ENCODE data around the gene NTN1. TPM values are rescaled to one million over a fixed set of nuclear protein-coding genes. Genes with fewer than 3 reads are reported as not detected.

NTN1 gene
- total RNA-seq, 1 experiment from 2014 or later, result 14.5 TPM

- intact Hi-C loops (cut with micrococcal nuclease; ENCODE audit: unreplicated experiment), result no loop called here
- no peaks in the 10 kb centered on the region for H3K9me3 ChIP-seq (ENCODE audit: control insufficient read depth, insufficient read depth, low read depth, low read length)
- ChIA-PET POLR2A (no interaction called here), CTCF (no interaction called here)
- H3K36me3 ChIP-seq (ENCODE audit: control insufficient read depth, insufficient read depth, low read length), result no peaks in the 10 kb centered on the region
- H3K27me3 ChIP-seq (ENCODE audit: control insufficient read depth, insufficient read depth, low read length), result peaks cover 5% of the 10 kb centered on the region
- TF ChIP-seq CTCF (IDR thresholded peaks at IDR 0.05), result no peak
- no peak for TF ChIP-seq POLR2AphosphoS5 (IDR thresholded peaks at IDR 0.05; ENCODE audit: low read depth, low read length)
- no peak for TF ChIP-seq SIN3A (IDR thresholded peaks at IDR 0.05; ENCODE audit: borderline replicate concordance, insufficient read depth, low read depth, low read length)
- TF ChIP-seq TCF7L2 (IDR thresholded peaks at IDR 0.05; ENCODE audit: low read depth, low read length), result no peak
- TF ChIP-seq, protein P1, sequence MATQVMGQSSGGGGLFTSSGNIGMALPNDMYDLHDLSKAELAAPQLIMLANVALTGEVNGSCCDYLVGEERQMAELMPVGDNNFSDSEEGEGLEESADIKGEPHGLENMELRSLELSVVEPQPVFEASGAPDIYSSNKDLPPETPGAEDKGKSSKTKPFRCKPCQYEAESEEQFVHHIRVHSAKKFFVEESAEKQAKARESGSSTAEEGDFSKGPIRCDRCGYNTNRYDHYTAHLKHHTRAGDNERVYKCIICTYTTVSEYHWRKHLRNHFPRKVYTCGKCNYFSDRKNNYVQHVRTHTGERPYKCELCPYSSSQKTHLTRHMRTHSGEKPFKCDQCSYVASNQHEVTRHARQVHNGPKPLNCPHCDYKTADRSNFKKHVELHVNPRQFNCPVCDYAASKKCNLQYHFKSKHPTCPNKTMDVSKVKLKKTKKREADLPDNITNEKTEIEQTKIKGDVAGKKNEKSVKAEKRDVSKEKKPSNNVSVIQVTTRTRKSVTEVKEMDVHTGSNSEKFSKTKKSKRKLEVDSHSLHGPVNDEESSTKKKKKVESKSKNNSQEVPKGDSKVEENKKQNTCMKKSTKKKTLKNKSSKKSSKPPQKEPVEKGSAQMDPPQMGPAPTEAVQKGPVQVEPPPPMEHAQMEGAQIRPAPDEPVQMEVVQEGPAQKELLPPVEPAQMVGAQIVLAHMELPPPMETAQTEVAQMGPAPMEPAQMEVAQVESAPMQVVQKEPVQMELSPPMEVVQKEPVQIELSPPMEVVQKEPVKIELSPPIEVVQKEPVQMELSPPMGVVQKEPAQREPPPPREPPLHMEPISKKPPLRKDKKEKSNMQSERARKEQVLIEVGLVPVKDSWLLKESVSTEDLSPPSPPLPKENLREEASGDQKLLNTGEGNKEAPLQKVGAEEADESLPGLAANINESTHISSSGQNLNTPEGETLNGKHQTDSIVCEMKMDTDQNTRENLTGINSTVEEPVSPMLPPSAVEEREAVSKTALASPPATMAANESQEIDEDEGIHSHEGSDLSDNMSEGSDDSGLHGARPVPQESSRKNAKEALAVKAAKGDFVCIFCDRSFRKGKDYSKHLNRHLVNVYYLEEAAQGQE (IDR thresholded peaks at IDR 0.05; ENCODE audit: insufficient read depth in 1 of 2, low read depth in 2 of 2, low read length in 1 of 2), result no peak
- ATAC-seq (no peak), DNase-seq (ENCODE audit: low read depth, low spot score) (no peak)
- H3K27ac ChIP-seq (ENCODE audit: low read length), result no peak overlapping the region
- BruUV-seq (replicated peaks), result no TSS peak
- in situ Hi-C loops (cut with HindIII; ENCODE audit: low pct_unique_long_range_greater_than_20kb, low sequenced_read_pairs), result no loop called here
- H3K4me1 ChIP-seq (ENCODE audit: control insufficient read depth, insufficient read depth, low read length), result no peaks in the 10 kb centered on the region
- no peak overlapping the region for H3K4me3 ChIP-seq (ENCODE audit: low read depth in 2 of 2, low read length in 2 of 2)
Observed at GRCh38 chr17:9016941-9017552, 4.3 kb upstream of the NTN1 start.

DNA sequence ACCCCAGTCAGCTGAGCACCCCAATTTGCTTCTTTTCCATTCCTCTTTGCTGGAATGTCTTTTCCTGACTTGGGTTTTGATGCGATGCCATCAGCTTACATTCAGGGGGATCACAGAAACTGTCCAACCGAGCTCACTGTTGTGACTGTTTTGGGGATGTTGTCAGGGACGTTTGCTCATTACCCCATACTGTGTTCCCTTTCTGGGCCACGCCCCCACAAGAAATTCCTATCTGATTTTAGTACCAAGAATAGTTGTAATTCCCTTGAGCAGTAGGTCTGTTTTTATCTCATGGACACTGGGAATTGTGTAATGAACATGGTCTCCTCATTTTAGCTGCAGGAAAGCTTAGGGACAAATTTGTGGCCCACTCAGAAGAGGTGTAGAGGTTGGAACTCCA lies 2.6 kb upstream of the NTN1 start:
- H3K4me3 ChIP-seq (ENCODE audit: low read depth in 2 of 2, low read length in 2 of 2), result no peak overlapping the region
- DNase-seq (ENCODE audit: low read depth, low spot score) (no peak), ATAC-seq (no peak)
- H3K36me3 ChIP-seq (ENCODE audit: control insufficient read depth, insufficient read depth, low read length), result no peaks in the 10 kb centered on the region
- intact Hi-C loops (cut with micrococcal nuclease; ENCODE audit: unreplicated experiment) (no loop called here), in situ Hi-C loops (cut with HindIII; ENCODE audit: low pct_unique_long_range_greater_than_20kb, low sequenced_read_pairs) (no loop called here)
- TF ChIP-seq, protein P1 (IDR thresholded peaks at IDR 0.05; ENCODE audit: insufficient read depth in 1 of 2, low read depth in 2 of 2, low read length in 1 of 2), result no peak
- no peak for TF ChIP-seq POLR2AphosphoS5 (IDR thresholded peaks at IDR 0.05; ENCODE audit: low read depth, low read length)
- no peaks in the 10 kb centered on the region for H3K9me3 ChIP-seq (ENCODE audit: control insufficient read depth, insufficient read depth, low read depth, low read length)
- POLR2A ChIA-PET, result interaction anchor here (0.5 kb wide), 1 partner anchor 28 kb away, joined by 3 read pairs; no protein-coding TSS in a partner anchor
- H3K27me3 ChIP-seq (ENCODE audit: control insufficient read depth, insufficient read depth, low read length), result peaks cover 5% of the 10 kb centered on the region
- BruUV-seq (replicated peaks), result no TSS peak
- H3K27ac ChIP-seq (ENCODE audit: low read length), result no peak overlapping the region
- CTCF ChIA-PET, result no interaction called here
- no peaks in the 10 kb centered on the region for H3K4me1 ChIP-seq (ENCODE audit: control insufficient read depth, insufficient read depth, low read length)
